ENCODE measurements around the gene DHRS1.

- no peak for TF ChIP-seq ZBTB44 (tag by site-specific recombination; IDR thresholded peaks at IDR 0.05)
- no peak for TF ChIP-seq ZNF658 (tag by site-specific recombination; IDR thresholded peaks at IDR 0.05)
- no peak for TF ChIP-seq ELK4 (IDR thresholded peaks at IDR 0.05; ENCODE audit: borderline replicate concordance, low read depth, low read length)
- TF ChIP-seq ZNF350 (tag by site-specific recombination; IDR thresholded peaks at IDR 0.05): no peak
- no peak for TF ChIP-seq KLF9 (tag by site-specific recombination; IDR thresholded peaks at IDR 0.05; ENCODE audit: low read depth)
- TF ChIP-seq CTCF (tag by site-specific recombination; IDR thresholded peaks at IDR 0.05): no peak
- TF ChIP-seq ZSCAN30 (tag by site-specific recombination; IDR thresholded peaks at IDR 0.05): no peak
- TF ChIP-seq ZBTB48 (tag by site-specific recombination; IDR thresholded peaks at IDR 0.05): no peak
- TF ChIP-seq ZNF23 (tag by site-specific recombination; IDR thresholded peaks at IDR 0.05; ENCODE audit: borderline replicate concordance): no peak
- no peak for TF ChIP-seq TCF7L2 (IDR thresholded peaks at IDR 0.05; ENCODE audit: borderline replicate concordance, low read depth, low read length)
- TF ChIP-seq ZNF10 (tag by site-specific recombination; IDR thresholded peaks at IDR 0.05): no peak
- no peak for TF ChIP-seq ZBTB21 (tag by site-specific recombination; IDR thresholded peaks at IDR 0.05)
- no peak for TF ChIP-seq REPIN1 (tag by site-specific recombination; IDR thresholded peaks at IDR 0.05; ENCODE audit: low read depth)
- no peak for TF ChIP-seq ZNF558 (tag by site-specific recombination; IDR thresholded peaks at IDR 0.05)
Measured at GRCh38 chr14:24259282-24260025, 40.1 kb downstream of the DHRS1 start.

All from HEK293 (cell line).